K562 (cell line): ENCODE measurements around the gene METAP2. TPM values are rescaled to one million over a fixed set of nuclear protein-coding genes. Genes with fewer than 3 reads are reported as not detected.

Source experiments
- ARID3B ChIP-seq: fragments of 250-450 bp; sonication (Bioruptor Pico); IDR thresholded peaks from 2 replicates; pipeline ENCODE4 v1.4.0; 2020; ENCODE audit warnings: borderline replicate concordance
- BMI1 ChIP-seq: fragments of 150-350 bp; IDR thresholded peaks from 2 replicates; pipeline ENCODE4 v1.6.1; 2014; ENCODE audit warnings: low read length
- CBFB ChIP-seq: sonication (generic); formaldehyde crosslinking; IDR thresholded peaks from 2 replicates; pipeline ENCODE4 v1.4.0; 2020; ENCODE audit warnings: mild to moderate bottlenecking, missing genetic modification reagents
- FOXK2 ChIP-seq, 2 experiments: fragments of 450-650 bp; IDR thresholded peaks in 1 of 2; conservative IDR thresholded peaks in 1 of 2; 2 replicates each; pipeline ENCODE4 v1.6.1; 2016; ENCODE audit warnings: low read depth in 2 of 2, mild to moderate bottlenecking in 1 of 2
- HNRNPL ChIP-seq: fragments of 200-400 bp; formaldehyde crosslinking; IDR thresholded peaks from 2 replicates; pipeline ENCODE4 v1.6.1; 2017; ENCODE audit warnings: low read depth, mild to moderate bottlenecking, low read length
- KLF1 ChIP-seq: fragments of 450-650 bp; IDR thresholded peaks from 2 replicates; pipeline ENCODE4 v1.6.1; 2016; ENCODE audit warnings: missing genetic modification characterization, missing compliant biosample characterization
- MAZ ChIP-seq, 2 experiments: fragments of 450-650 bp in 1 of 2; sonication (generic) in 1 of 2; formaldehyde crosslinking; IDR thresholded peaks in 1 of 2; conservative IDR thresholded peaks in 1 of 2; 2 replicates each; pipeline versions ENCODE4 v1.4.0 to v1.5.0; 2020; ENCODE audit warnings: mild to moderate bottlenecking in 1 of 2, missing genetic modification reagents in 1 of 2
- PHF8 ChIP-seq: fragments of 200-600 bp; sonication (generic); IDR thresholded peaks from 2 replicates; pipeline ENCODE4 v1.6.1; 2012; ENCODE audit warnings: mixed run types, mild to moderate bottlenecking, inconsistent platforms, low read length, moderate library complexity, borderline replicate concordance
- POU5F1 ChIP-seq: fragments of 150-350 bp; IDR thresholded peaks from 2 replicates; pipeline ENCODE4 v1.6.1; 2014; ENCODE audit warnings: borderline replicate concordance, low read length, low read depth, mild to moderate bottlenecking; ENCODE audit not compliant: partially characterized antibody
- SIX5 ChIP-seq, 2 experiments: IDR thresholded peaks; 2 replicates each; pipeline ENCODE4 v1.6.1; 2011; ENCODE audit warnings: low read length in 2 of 2, borderline replicate concordance in 1 of 2, low read depth in 1 of 2, mild to moderate bottlenecking in 1 of 2, moderate library complexity in 1 of 2; ENCODE audit not compliant: insufficient read depth in 1 of 2
- ZZZ3 ChIP-seq: fragments of 450-650 bp; IDR thresholded peaks from 2 replicates; pipeline ENCODE4 v1.6.1; 2016; ENCODE audit warnings: antibody characterized with exemption, mild to moderate bottlenecking, moderate library complexity
- polyA plus RNA-seq, 8 experiments: library from polyadenylated mRNA; depleted of rRNA in 4 of 8; stranded (reverse) in 5 of 8; unstranded in 3 of 8; fragments of >200 nt; fragmentation: Nextera tagmentation in 2 of 8; fragmentation: Illumina TruSeq in 1 of 8; extraction: Ambion mirVana in 2 of 8; extraction: Trizol in 1 of 8; gene quantifications; 2 replicates each; pipeline versions ENCODE4 v1.2.1 to v1.2.3, GENCODE V29; 2011 to 2014; ENCODE audit warnings: inconsistent platforms in 1 of 8, missing spikeins in 1 of 8
- total RNA-seq, 7 experiments: library from RNA; depleted of rRNA in 6 of 7; stranded (reverse); fragments of >200 nt in 6 of 7; fragmentation: Illumina TruSeq in 2 of 7; extraction: Trizol in 2 of 7; gene quantifications; 2 replicates each; pipeline versions ENCODE4 v1.2.1 to v1.2.3, GENCODE V29; 2011 to 2021; ENCODE audit warnings: low replicate concordance in 1 of 7
- TF ChIP-seq, protein P1 (sequence below), 2 experiments: fragments of 150-350 bp in 1 of 2; IDR thresholded peaks; 2 replicates each; pipeline ENCODE4 v1.6.1; 2012 to 2016; ENCODE audit warnings: low read depth in 2 of 2, low read length in 2 of 2, mild to moderate bottlenecking in 1 of 2, moderate library complexity in 1 of 2
- TF ChIP-seq, protein P2 (sequence below): sonication (generic); formaldehyde crosslinking; IDR thresholded peaks from 2 replicates; pipeline ENCODE4 v1.8.0; 2022; ENCODE audit warnings: missing genetic modification reagents, mild to moderate bottlenecking, borderline replicate concordance
- TF ChIP-seq, protein P3 (sequence below): sonication (generic); formaldehyde crosslinking; IDR thresholded peaks from 2 replicates; pipeline ENCODE4 v1.8.0; 2022; ENCODE audit warnings: mild to moderate bottlenecking, missing genetic modification reagents
- TF ChIP-seq, protein P4 (sequence below): fragments of 450-650 bp; formaldehyde crosslinking; IDR thresholded peaks from 2 replicates; pipeline ENCODE4 v1.4.0; 2022; ENCODE audit warnings: mild to moderate bottlenecking, moderate library complexity

Gene METAP2
- total and polyA plus RNA-seq, 9 of the 15 experiments (the other 6 are each of a cell fraction or from before 2014, with no cell fraction given) = 75.5 to 205 (median 164) TPM

DNA sequence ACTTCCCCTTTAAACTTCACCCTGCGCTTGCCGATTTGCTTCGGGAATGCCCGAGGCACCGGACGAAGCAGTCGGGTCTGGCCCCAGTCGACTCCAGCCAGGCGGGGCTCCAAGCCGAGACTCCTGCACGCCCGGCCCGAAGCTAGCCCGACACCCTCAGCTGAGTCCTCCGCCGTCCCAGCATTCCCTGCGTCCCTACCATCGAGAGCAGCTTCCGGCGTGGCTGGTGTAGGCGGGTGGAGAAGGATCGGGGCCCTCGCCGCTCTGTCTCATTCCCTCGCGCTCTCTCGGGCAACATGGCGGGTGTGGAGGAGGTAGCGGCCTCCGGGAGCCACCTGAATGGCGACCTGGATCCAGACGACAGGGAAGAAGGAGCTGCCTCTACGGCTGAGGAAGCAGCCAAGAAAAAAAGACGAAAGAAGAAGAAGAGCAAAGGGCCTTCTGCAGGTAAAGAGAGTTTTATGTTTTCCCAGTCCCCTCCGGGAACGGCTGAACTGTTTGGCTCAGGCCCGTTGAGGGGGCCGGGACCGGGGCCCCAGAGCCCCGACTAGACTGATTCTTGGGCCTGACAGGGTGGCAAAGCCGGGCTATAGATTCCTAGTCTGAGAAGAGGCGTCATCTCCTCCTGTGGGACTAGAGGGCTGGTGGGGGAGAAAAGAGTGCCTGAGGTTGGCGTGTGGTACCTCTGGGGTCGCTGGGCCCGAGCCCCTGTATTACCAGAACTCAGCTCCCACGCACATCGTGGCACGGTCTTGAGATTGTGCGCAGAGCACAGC lies at the start of gene METAP2 (continued):
- peak in 1 of 2 experiments; percentile 80; a peak in 3 of 4 replicates for TF ChIP-seq FOXK2 (conservative IDR thresholded peaks at IDR 0.05 in 1 of 2, IDR thresholded peaks at IDR 0.05 in 1 of 2; ENCODE audit: low read depth in 2 of 2)
- TF ChIP-seq HNRNPL = no peak
- TF ChIP-seq, protein P1, sequence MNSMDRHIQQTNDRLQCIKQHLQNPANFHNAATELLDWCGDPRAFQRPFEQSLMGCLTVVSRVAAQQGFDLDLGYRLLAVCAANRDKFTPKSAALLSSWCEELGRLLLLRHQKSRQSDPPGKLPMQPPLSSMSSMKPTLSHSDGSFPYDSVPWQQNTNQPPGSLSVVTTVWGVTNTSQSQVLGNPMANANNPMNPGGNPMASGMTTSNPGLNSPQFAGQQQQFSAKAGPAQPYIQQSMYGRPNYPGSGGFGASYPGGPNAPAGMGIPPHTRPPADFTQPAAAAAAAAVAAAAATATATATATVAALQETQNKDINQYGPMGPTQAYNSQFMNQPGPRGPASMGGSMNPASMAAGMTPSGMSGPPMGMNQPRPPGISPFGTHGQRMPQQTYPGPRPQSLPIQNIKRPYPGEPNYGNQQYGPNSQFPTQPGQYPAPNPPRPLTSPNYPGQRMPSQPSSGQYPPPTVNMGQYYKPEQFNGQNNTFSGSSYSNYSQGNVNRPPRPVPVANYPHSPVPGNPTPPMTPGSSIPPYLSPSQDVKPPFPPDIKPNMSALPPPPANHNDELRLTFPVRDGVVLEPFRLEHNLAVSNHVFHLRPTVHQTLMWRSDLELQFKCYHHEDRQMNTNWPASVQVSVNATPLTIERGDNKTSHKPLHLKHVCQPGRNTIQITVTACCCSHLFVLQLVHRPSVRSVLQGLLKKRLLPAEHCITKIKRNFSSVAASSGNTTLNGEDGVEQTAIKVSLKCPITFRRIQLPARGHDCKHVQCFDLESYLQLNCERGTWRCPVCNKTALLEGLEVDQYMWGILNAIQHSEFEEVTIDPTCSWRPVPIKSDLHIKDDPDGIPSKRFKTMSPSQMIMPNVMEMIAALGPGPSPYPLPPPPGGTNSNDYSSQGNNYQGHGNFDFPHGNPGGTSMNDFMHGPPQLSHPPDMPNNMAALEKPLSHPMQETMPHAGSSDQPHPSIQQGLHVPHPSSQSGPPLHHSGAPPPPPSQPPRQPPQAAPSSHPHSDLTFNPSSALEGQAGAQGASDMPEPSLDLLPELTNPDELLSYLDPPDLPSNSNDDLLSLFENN (IDR thresholded peaks at IDR 0.05; ENCODE audit: low read depth in 2 of 2, low read length in 2 of 2) = peak in 1 of 2 experiments; percentile 75; a peak in 1 of 4 replicates
- TF ChIP-seq, protein P2, sequence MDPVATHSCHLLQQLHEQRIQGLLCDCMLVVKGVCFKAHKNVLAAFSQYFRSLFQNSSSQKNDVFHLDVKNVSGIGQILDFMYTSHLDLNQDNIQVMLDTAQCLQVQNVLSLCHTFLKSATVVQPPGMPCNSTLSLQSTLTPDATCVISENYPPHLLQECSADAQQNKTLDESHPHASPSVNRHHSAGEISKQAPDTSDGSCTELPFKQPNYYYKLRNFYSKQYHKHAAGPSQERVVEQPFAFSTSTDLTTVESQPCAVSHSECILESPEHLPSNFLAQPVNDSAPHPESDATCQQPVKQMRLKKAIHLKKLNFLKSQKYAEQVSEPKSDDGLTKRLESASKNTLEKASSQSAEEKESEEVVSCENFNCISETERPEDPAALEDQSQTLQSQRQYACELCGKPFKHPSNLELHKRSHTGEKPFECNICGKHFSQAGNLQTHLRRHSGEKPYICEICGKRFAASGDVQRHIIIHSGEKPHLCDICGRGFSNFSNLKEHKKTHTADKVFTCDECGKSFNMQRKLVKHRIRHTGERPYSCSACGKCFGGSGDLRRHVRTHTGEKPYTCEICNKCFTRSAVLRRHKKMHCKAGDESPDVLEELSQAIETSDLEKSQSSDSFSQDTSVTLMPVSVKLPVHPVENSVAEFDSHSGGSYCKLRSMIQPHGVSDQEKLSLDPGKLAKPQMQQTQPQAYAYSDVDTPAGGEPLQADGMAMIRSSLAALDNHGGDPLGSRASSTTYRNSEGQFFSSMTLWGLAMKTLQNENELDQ (CRISPR knock-in tag) = no peak
- TF ChIP-seq CBFB (CRISPR knock-in tag) = no peak
- TF ChIP-seq KLF1 (tag) = no peak
- TF ChIP-seq, protein P3, sequence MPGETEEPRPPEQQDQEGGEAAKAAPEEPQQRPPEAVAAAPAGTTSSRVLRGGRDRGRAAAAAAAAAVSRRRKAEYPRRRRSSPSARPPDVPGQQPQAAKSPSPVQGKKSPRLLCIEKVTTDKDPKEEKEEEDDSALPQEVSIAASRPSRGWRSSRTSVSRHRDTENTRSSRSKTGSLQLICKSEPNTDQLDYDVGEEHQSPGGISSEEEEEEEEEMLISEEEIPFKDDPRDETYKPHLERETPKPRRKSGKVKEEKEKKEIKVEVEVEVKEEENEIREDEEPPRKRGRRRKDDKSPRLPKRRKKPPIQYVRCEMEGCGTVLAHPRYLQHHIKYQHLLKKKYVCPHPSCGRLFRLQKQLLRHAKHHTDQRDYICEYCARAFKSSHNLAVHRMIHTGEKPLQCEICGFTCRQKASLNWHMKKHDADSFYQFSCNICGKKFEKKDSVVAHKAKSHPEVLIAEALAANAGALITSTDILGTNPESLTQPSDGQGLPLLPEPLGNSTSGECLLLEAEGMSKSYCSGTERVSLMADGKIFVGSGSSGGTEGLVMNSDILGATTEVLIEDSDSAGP (CRISPR knock-in tag) = no peak
- TF ChIP-seq BMI1 = no peak
- no peak for TF ChIP-seq POU5F1
- TF ChIP-seq SIX5 (IDR thresholded peaks at IDR 0.05; ENCODE audit: borderline replicate concordance in 1 of 2, insufficient read depth in 1 of 2, low read depth in 1 of 2, low read length in 2 of 2) = no peak; a peak in 1 of 4 replicates
- TF ChIP-seq, protein P4, sequence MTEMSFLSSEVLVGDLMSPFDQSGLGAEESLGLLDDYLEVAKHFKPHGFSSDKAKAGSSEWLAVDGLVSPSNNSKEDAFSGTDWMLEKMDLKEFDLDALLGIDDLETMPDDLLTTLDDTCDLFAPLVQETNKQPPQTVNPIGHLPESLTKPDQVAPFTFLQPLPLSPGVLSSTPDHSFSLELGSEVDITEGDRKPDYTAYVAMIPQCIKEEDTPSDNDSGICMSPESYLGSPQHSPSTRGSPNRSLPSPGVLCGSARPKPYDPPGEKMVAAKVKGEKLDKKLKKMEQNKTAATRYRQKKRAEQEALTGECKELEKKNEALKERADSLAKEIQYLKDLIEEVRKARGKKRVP (CRISPR knock-in tag) = no peak
- TF ChIP-seq MAZ (CRISPR knock-in tag; conservative IDR thresholded peaks at IDR 0.05 in 1 of 2, IDR thresholded peaks at IDR 0.05 in 1 of 2) = peak; percentile 52 to 73; a peak in 3 of 4 replicates
- TF ChIP-seq ARID3B (CRISPR knock-in tag) = peak; percentile 62; the same call in 1 of the 2 replicates
- peak; percentile 100 for TF ChIP-seq PHF8
- no peak for TF ChIP-seq ZZZ3
